MG63 (cell line): ENCODE data around the gene MAGI3. TPM values are rescaled to one million over a fixed set of nuclear protein-coding genes. Genes with fewer than 3 reads are reported as not detected.
A peak's percentile ranks its signal among the peaks of the same experiment; 100 is the strongest.

Experiments used
- DNase-seq: peaks from one replicate; pipeline ENCODE4 v3.0.0-alpha.2; 2020
- H3K27me3 ChIP-seq: fragments of 250-450 bp; sonication (Bioruptor Pico); 2 replicates; pipeline ENCODE4 v1.5.1; 2020; ENCODE audit warnings: mild to moderate bottlenecking, moderate library complexity
- H3K36me3 ChIP-seq: fragments of 250-450 bp; sonication (Bioruptor Pico); 2 replicates; pipeline ENCODE4 v1.5.1; 2020; ENCODE audit warnings: mild to moderate bottlenecking, moderate library complexity
- H3K4me3 ChIP-seq: fragments of 250-450 bp; sonication (Bioruptor Pico); 2 replicates; pipeline ENCODE4 v1.5.1; 2020; ENCODE audit warnings: mild to moderate bottlenecking, moderate library complexity
- H3K9me3 ChIP-seq: fragments of 250-450 bp; sonication (Bioruptor Pico); 2 replicates; pipeline ENCODE4 v1.5.1; 2020; ENCODE audit warnings: mild to moderate bottlenecking, moderate library complexity
- total RNA-seq: library from RNA; depleted of rRNA; stranded (reverse); fragments of >200 nt; shearing (Covaris generic); gene quantifications from 2 replicates; pipeline ENCODE4 v1.2.3, GENCODE V29; 2014; ENCODE audit warnings: low replicate concordance

Gene MAGI3
- total RNA-seq, 1 experiment from 2014 or later, result 8.3 TPM

GRCh38 chr1:113422315-113423068 lies 32.2 kb downstream of the MAGI3 start:
- H3K4me3 ChIP-seq, result no peak overlapping the region
- no peaks in the 10 kb centered on the region for H3K27me3 ChIP-seq
- no peak for DNase-seq
- H3K36me3 ChIP-seq, result peaks cover 8% of the 10 kb centered on the region
- H3K9me3 ChIP-seq, result peaks cover 12% of the 10 kb centered on the region

GRCh38 chr1:113423826-113424225 lies 33.5 kb downstream of the MAGI3 start:
- H3K27me3 ChIP-seq, result no peaks in the 10 kb centered on the region
- H3K4me3 ChIP-seq, result no peak overlapping the region
- DNase-seq, result no peak
- peaks cover 12% of the 10 kb centered on the region for H3K9me3 ChIP-seq
- peaks cover 8% of the 10 kb centered on the region for H3K36me3 ChIP-seq

GRCh38 chr1:113429461-113430153 lies 39.3 kb downstream of the MAGI3 start:
- Histone ChIP-seq H3K27me3 (no peaks in the 10 kb centered on the region), H3K36me3 (peaks cover 8% of the 10 kb centered on the region), H3K9me3 (peaks cover 6% of the 10 kb centered on the region), H3K4me3 (no peak overlapping the region)
- peak; percentile 9 for DNase-seq

- Histone ChIP-seq H3K36me3 (no peaks in the 10 kb centered on the region), H3K4me3 (no peak overlapping the region), H3K27me3 (no peaks in the 10 kb centered on the region), H3K9me3 (no peaks in the 10 kb centered on the region)
- no peak for DNase-seq
These were observed 42.9 kb downstream of the MAGI3 start for GRCh38 chr1:113433184-113433583.

GRCh38 chr1:113434081-113434873 lies 44.0 kb downstream of the MAGI3 start:
- H3K9me3 ChIP-seq, result no peaks in the 10 kb centered on the region
- no peak for DNase-seq
- H3K4me3 ChIP-seq, result no peak overlapping the region
- H3K36me3 ChIP-seq, result no peaks in the 10 kb centered on the region
- no peaks in the 10 kb centered on the region for H3K27me3 ChIP-seq

GRCh38 chr1:113434874-113435175 lies 44.5 kb downstream of the MAGI3 start:
- no peak for DNase-seq
- Histone ChIP-seq H3K27me3 (no peaks in the 10 kb centered on the region), H3K4me3 (no peak overlapping the region)

GRCh38 chr1:113437554-113438341 lies 47.4 kb downstream of the MAGI3 start:
- Histone ChIP-seq H3K27me3 (no peaks in the 10 kb centered on the region), H3K4me3 (no peak overlapping the region), H3K36me3 (no peaks in the 10 kb centered on the region), H3K9me3 (no peaks in the 10 kb centered on the region; the same call in 1 of the 2 replicates)
- DNase-seq, result no peak

More at GRCh38 chr1:113434874-113435175, 44.5 kb downstream of the MAGI3 start:
- Histone ChIP-seq H3K9me3 (no peaks in the 10 kb centered on the region), H3K36me3 (no peaks in the 10 kb centered on the region)

- H3K4me3 ChIP-seq, result no peak overlapping the region
- no peak for DNase-seq
- peaks cover 9% of the 10 kb centered on the region for H3K9me3 ChIP-seq
- no peaks in the 10 kb centered on the region for H3K27me3 ChIP-seq
- 0 out of 2 replicates have a peak, but pooled peaks cover 2% of the 10 kb centered on the region for H3K36me3 ChIP-seq
These were observed 48.4 kb downstream of the MAGI3 start for GRCh38 chr1:113438505-113439276.

GRCh38 chr1:113439277-113439670 lies 49.0 kb downstream of the MAGI3 start:
- Histone ChIP-seq H3K27me3 (no peaks in the 10 kb centered on the region), H3K36me3 (peaks cover 4% of the 10 kb centered on the region), H3K4me3 (no peak overlapping the region), H3K9me3 (peaks cover 15% of the 10 kb centered on the region)
- DNase-seq, result no peak

GRCh38 chr1:113442131-113442530 lies 51.8 kb downstream of the MAGI3 start:
- no peak overlapping the region for H3K4me3 ChIP-seq
- H3K36me3 ChIP-seq, result peaks cover 14% of the 10 kb centered on the region
- no peak for DNase-seq
- H3K9me3 ChIP-seq, result peaks cover 35% of the 10 kb centered on the region
- no peaks in the 10 kb centered on the region for H3K27me3 ChIP-seq

GRCh38 chr1:113444857-113445256 lies 54.5 kb downstream of the MAGI3 start:
- no peaks in the 10 kb centered on the region for H3K27me3 ChIP-seq
- H3K9me3 ChIP-seq, result peaks cover 37% of the 10 kb centered on the region
- H3K4me3 ChIP-seq, result no peak overlapping the region
- peaks cover 14% of the 10 kb centered on the region for H3K36me3 ChIP-seq
- no peak for DNase-seq

- Histone ChIP-seq H3K27me3 (no peaks in the 10 kb centered on the region), H3K36me3 (0 out of 2 replicates have a peak, but pooled peaks cover 3% of the 10 kb centered on the region), H3K4me3 (no peak overlapping the region), H3K9me3 (peaks cover 9% of the 10 kb centered on the region; the same call in 1 of the 2 replicates)
- DNase-seq, result no peak
These were observed 61.4 kb downstream of the MAGI3 start for GRCh38 chr1:113451710-113452109.

GRCh38 chr1:113452921-113453770 lies 62.8 kb downstream of the MAGI3 start:
- H3K9me3 ChIP-seq, result peaks cover 9% of the 10 kb centered on the region; the same call in 1 of the 2 replicates
- H3K27me3 ChIP-seq, result no peaks in the 10 kb centered on the region
- DNase-seq, result peak; percentile 16
- H3K36me3 ChIP-seq, result peaks cover 3% of the 10 kb centered on the region; the same call in 1 of the 2 replicates
- no peak overlapping the region for H3K4me3 ChIP-seq

GRCh38 chr1:113453771-113454083 lies 63.4 kb downstream of the MAGI3 start:
- DNase-seq, result no peak
- Histone ChIP-seq H3K4me3 (no peak overlapping the region), H3K27me3 (no peaks in the 10 kb centered on the region), H3K36me3 (peaks cover 3% of the 10 kb centered on the region; the same call in 1 of the 2 replicates), H3K9me3 (peaks cover 9% of the 10 kb centered on the region; the same call in 1 of the 2 replicates)

GRCh38 chr1:113455374-113455773 lies 65.1 kb downstream of the MAGI3 start:
- no peaks in the 10 kb centered on the region for H3K27me3 ChIP-seq
- no peak for DNase-seq

More at GRCh38 chr1:113455374-113455773, 65.1 kb downstream of the MAGI3 start:
- Histone ChIP-seq H3K4me3 (no peak overlapping the region), H3K36me3 (peaks cover 16% of the 10 kb centered on the region), H3K9me3 (peaks cover 13% of the 10 kb centered on the region; the same call in 1 of the 2 replicates)
